HL-60 (cell line): ENCODE measurements around the gene OXER1.

Experiments used
- SPI1 ChIP-seq: IDR thresholded peaks from 2 replicates; pipeline ENCODE4 v1.6.1; 2012; ENCODE audit warnings: low read depth, mild to moderate bottlenecking, borderline replicate concordance
- TF ChIP-seq, protein P1 (sequence below): IDR thresholded peaks from one replicate; pipeline ENCODE4 v1.5.1; 2011; ENCODE audit warnings: low read length, control low read depth, inconsistent platforms; ENCODE audit not compliant: insufficient read depth

DNA sequence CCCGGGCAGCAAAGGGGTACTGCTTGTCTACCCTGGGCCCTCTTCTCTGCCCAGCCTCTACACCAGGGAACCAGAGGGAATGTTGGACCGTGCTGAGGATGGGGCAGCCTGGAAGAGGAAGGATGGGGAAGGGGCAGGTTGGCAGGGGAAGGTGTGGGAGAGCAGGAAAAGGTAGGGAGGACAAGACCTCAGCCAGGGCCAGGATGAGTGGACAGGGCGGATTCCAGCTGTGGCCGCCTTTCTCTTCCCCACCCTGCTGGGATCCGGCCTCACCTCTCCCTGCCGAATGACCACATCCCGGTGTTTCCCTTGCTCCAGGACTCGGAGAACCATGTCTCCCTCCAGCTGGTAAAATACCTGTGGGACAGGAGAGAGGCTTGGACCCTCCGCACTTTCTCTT lies 19.6 kb upstream of the OXER1 start:
- TF ChIP-seq, protein P1, sequence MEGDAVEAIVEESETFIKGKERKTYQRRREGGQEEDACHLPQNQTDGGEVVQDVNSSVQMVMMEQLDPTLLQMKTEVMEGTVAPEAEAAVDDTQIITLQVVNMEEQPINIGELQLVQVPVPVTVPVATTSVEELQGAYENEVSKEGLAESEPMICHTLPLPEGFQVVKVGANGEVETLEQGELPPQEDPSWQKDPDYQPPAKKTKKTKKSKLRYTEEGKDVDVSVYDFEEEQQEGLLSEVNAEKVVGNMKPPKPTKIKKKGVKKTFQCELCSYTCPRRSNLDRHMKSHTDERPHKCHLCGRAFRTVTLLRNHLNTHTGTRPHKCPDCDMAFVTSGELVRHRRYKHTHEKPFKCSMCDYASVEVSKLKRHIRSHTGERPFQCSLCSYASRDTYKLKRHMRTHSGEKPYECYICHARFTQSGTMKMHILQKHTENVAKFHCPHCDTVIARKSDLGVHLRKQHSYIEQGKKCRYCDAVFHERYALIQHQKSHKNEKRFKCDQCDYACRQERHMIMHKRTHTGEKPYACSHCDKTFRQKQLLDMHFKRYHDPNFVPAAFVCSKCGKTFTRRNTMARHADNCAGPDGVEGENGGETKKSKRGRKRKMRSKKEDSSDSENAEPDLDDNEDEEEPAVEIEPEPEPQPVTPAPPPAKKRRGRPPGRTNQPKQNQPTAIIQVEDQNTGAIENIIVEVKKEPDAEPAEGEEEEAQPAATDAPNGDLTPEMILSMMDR = no peak
- no peak for TF ChIP-seq SPI1
